Stimulated activated effector memory CD8-positive, alpha-beta T cell treated with anti-CD3 and anti-CD28 coated beads, Interleukin-12 subunit alpha, Interleukin-12 subunit beta, amount 100 ng/mL, for 72 hours (primary cell): Measurements from ENCODE around the gene PSME2.

ENCODE experiments used
- ATAC-seq: fragments of 150-1000 bp; cut with Tn5 transposase; 2 replicates; pipeline ENCODE4 v1.10.0; 2021
- DNase-seq, 2 donors: peaks; one replicate each; pipeline ENCODE4 v3.0.0; 2021 to 2022; ENCODE audit warnings: low spot score in 2 of 2
- H3K27ac Mint-ChIP-seq: one replicate; pipeline ENCODE4 v1.8.0; 2022; ENCODE audit warnings: mild to moderate bottlenecking, mixed read lengths
- H3K36me3 Mint-ChIP-seq: one replicate; pipeline ENCODE4 v1.8.0; 2022; ENCODE audit warnings: mild to moderate bottlenecking, mixed read lengths
- H3K4me1 Mint-ChIP-seq: one replicate; pipeline ENCODE4 v1.8.0; 2022; ENCODE audit warnings: mixed read lengths
- H3K4me3 Mint-ChIP-seq: one replicate; pipeline ENCODE4 v1.8.0; 2022; ENCODE audit warnings: mild to moderate bottlenecking, mixed read lengths
- H3K9me3 Mint-ChIP-seq: one replicate; pipeline ENCODE4 v1.8.0; 2022; ENCODE audit warnings: mixed read lengths

The PSME2 gene

GRCh38 chr14:24150061-24150460, 3.7 kb upstream of the PSME2 start:
- H3K4me1 Mint-ChIP-seq: peaks cover 46% of the 10 kb centered on the region
- H3K9me3 Mint-ChIP-seq: no peaks in the 10 kb centered on the region
- H3K36me3 Mint-ChIP-seq: peaks cover 82% of the 10 kb centered on the region
- H3K27ac Mint-ChIP-seq: peak overlapping the region; percentile 65
- ATAC-seq (no peak), DNase-seq (no peak)
- H3K4me3 Mint-ChIP-seq: no peak overlapping the region

- H3K4me3 Mint-ChIP-seq: peak overlapping the region; percentile 98
- no peak for DNase-seq
- H3K27ac Mint-ChIP-seq: no peak overlapping the region
- ATAC-seq: no peak
- no peaks in the 10 kb centered on the region for H3K9me3 Mint-ChIP-seq
- H3K36me3 Mint-ChIP-seq: peaks cover 82% of the 10 kb centered on the region
- H3K4me1 Mint-ChIP-seq: peaks cover 52% of the 10 kb centered on the region
Observed at GRCh38 chr14:24149302-24149969, 3.0 kb upstream of the PSME2 start.

GRCh38 chr14:24147761-24148428, 1.5 kb upstream of the PSME2 start:
- Mint-ChIP-seq H3K4me3 (peak overlapping the region; percentile 98), H3K27ac (peak overlapping the region; percentile 94), H3K4me1 (peaks cover 65% of the 10 kb centered on the region), H3K36me3 (peaks cover 82% of the 10 kb centered on the region), H3K9me3 (no peaks in the 10 kb centered on the region)
- DNase-seq: no peak
- no peak for ATAC-seq

- DNase-seq: peak; percentile 79 to 97
- peak within 1 kb of the TSS; percentile 98 for H3K4me3 Mint-ChIP-seq
- peak; percentile 92 for ATAC-seq
- H3K27ac Mint-ChIP-seq: peak within 1 kb of the TSS; percentile 94
- H3K9me3 Mint-ChIP-seq: no peaks in the 10 kb centered on the region
- peaks cover 82% of the 10 kb centered on the region for H3K36me3 Mint-ChIP-seq
- H3K4me1 Mint-ChIP-seq: peaks cover 70% of the 10 kb centered on the region
Observed at GRCh38 chr14:24146978-24147760, 759 bp upstream of the PSME2 start, which contains the start of gene RNF31. Gene RNF31 (plus strand): TSS chr14:24147498. CDS start chr14:24147699, 201 bp downstream.

GRCh38 chr14:24145690-24146452, 539 bp downstream of the PSME2 start:
- DNase-seq (no peak), ATAC-seq (no peak)
- peaks cover 82% of the 10 kb centered on the region for H3K36me3 Mint-ChIP-seq
- H3K4me3 Mint-ChIP-seq: peak overlapping the region; percentile 98
- H3K4me1 Mint-ChIP-seq: peaks cover 75% of the 10 kb centered on the region
- H3K9me3 Mint-ChIP-seq: no peaks in the 10 kb centered on the region
- H3K27ac Mint-ChIP-seq: peak overlapping the region; percentile 94

- Mint-ChIP-seq H3K9me3 (no peaks in the 10 kb centered on the region), H3K4me3 (peak overlapping the region; percentile 98), H3K4me1 (peaks cover 73% of the 10 kb centered on the region), H3K36me3 (peaks cover 82% of the 10 kb centered on the region), H3K27ac (peak overlapping the region; percentile 94)
- DNase-seq (no peak), ATAC-seq (no peak)
Observed at GRCh38 chr14:24145219-24145618, 1.2 kb downstream of the PSME2 start.

GRCh38 chr14:24144451-24144850, 2.0 kb downstream of the PSME2 start:
- DNase-seq (no peak), ATAC-seq (no peak)
- Mint-ChIP-seq H3K36me3 (peaks cover 87% of the 10 kb centered on the region), H3K9me3 (no peaks in the 10 kb centered on the region), H3K27ac (no peak overlapping the region), H3K4me3 (peak overlapping the region; percentile 98), H3K4me1 (peaks cover 73% of the 10 kb centered on the region)

- H3K4me3 Mint-ChIP-seq: peak overlapping the region; percentile 87
- DNase-seq: no peak
- no peaks in the 10 kb centered on the region for H3K9me3 Mint-ChIP-seq
- H3K4me1 Mint-ChIP-seq: peaks cover 73% of the 10 kb centered on the region
- peak overlapping the region; percentile 20 for H3K27ac Mint-ChIP-seq
- H3K36me3 Mint-ChIP-seq: peaks cover 88% of the 10 kb centered on the region
- no peak for ATAC-seq
Observed at GRCh38 chr14:24143511-24143910, 2.9 kb downstream of the PSME2 start.

GRCh38 chr14:24141097-24141880, 5.1 kb downstream of the PSME2 start, which contains the start of gene EMC9:
Gene EMC9 (minus strand): TSS chr14:24141591. CDS start chr14:24141304, 287 bp downstream.
- peak; percentile 93 to 99 for DNase-seq
- Mint-ChIP-seq H3K4me3 (peak within 1 kb of the TSS; percentile 87), H3K27ac (peak within 1 kb of the TSS; percentile 92), H3K4me1 (peaks cover 79% of the 10 kb centered on the region), H3K9me3 (no peaks in the 10 kb centered on the region), H3K36me3 (peaks cover 98% of the 10 kb centered on the region)
- ATAC-seq: peak; percentile 92

- Mint-ChIP-seq H3K4me3 (peak overlapping the region; percentile 87), H3K4me1 (peaks cover 73% of the 10 kb centered on the region), H3K36me3 (peaks cover 79% of the 10 kb centered on the region), H3K27ac (peak overlapping the region; percentile 56), H3K9me3 (no peaks in the 10 kb centered on the region)
- ATAC-seq: no peak
- no peak for DNase-seq
Observed at GRCh38 chr14:24139272-24139934, 7.0 kb downstream of the PSME2 start.

- Mint-ChIP-seq H3K4me3 (peak overlapping the region; percentile 87), H3K36me3 (peaks cover 72% of the 10 kb centered on the region), H3K4me1 (peaks cover 67% of the 10 kb centered on the region), H3K27ac (peak overlapping the region; percentile 56), H3K9me3 (no peaks in the 10 kb centered on the region)
- ATAC-seq: no peak
- no peak for DNase-seq
Observed at GRCh38 chr14:24138396-24139271, 7.8 kb downstream of the PSME2 start.

GRCh38 chr14:24137529-24138395, 8.6 kb downstream of the PSME2 start:
- peak overlapping the region; percentile 87 for H3K4me3 Mint-ChIP-seq
- H3K27ac Mint-ChIP-seq: peak overlapping the region; percentile 92
- no peak for DNase-seq
- H3K36me3 Mint-ChIP-seq: peaks cover 63% of the 10 kb centered on the region
- no peaks in the 10 kb centered on the region for H3K9me3 Mint-ChIP-seq
- H3K4me1 Mint-ChIP-seq: peaks cover 62% of the 10 kb centered on the region
- ATAC-seq: no peak
